22Rv1 (cell line): ENCODE data around the gene ERCC1.

Experiments used
- ZFX ChIP-seq: fragments of 450-650 bp; IDR thresholded peaks from 2 replicates; pipeline ENCODE4 v1.6.1; 2017; ENCODE audit warnings: antibody characterized with exemption, borderline replicate concordance
- TF ChIP-seq, protein P1 (sequence below): fragments of 450-650 bp; IDR thresholded peaks from 2 replicates; pipeline ENCODE4 v1.5.1; 2017; ENCODE audit warnings: mild to moderate bottlenecking

DNA sequence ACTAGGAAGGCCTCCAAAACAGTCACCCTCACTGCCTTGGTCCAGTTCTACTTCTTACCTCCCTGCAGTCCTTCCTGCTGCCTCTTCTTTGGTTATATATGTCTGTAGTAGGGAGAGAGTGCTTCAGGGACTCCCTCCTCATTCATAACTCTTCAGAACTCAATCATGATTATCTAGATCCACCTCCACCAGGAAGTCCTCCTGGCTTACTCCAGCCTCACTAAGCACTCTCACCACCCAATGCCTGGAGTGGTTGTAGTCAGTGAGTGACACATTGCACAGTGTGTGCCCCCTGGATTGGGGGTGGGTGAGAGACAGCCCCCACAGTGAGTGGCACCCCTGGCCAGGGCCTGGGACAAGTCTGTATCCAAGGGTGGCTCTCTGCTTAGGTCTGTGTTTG lies 34.1 kb upstream of the ERCC1 start:
- TF ChIP-seq, protein P1, sequence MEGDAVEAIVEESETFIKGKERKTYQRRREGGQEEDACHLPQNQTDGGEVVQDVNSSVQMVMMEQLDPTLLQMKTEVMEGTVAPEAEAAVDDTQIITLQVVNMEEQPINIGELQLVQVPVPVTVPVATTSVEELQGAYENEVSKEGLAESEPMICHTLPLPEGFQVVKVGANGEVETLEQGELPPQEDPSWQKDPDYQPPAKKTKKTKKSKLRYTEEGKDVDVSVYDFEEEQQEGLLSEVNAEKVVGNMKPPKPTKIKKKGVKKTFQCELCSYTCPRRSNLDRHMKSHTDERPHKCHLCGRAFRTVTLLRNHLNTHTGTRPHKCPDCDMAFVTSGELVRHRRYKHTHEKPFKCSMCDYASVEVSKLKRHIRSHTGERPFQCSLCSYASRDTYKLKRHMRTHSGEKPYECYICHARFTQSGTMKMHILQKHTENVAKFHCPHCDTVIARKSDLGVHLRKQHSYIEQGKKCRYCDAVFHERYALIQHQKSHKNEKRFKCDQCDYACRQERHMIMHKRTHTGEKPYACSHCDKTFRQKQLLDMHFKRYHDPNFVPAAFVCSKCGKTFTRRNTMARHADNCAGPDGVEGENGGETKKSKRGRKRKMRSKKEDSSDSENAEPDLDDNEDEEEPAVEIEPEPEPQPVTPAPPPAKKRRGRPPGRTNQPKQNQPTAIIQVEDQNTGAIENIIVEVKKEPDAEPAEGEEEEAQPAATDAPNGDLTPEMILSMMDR, result no peak
- no peak for TF ChIP-seq ZFX
